Measurements from ENCODE around the gene SRD5A3. TPM values are rescaled to one million over a fixed set of nuclear protein-coding genes. Genes with fewer than 3 reads are reported as not detected.

The SRD5A3 gene
- polyA plus RNA-seq, 1 donor from 2014 or later = 6.2 TPM

DNA sequence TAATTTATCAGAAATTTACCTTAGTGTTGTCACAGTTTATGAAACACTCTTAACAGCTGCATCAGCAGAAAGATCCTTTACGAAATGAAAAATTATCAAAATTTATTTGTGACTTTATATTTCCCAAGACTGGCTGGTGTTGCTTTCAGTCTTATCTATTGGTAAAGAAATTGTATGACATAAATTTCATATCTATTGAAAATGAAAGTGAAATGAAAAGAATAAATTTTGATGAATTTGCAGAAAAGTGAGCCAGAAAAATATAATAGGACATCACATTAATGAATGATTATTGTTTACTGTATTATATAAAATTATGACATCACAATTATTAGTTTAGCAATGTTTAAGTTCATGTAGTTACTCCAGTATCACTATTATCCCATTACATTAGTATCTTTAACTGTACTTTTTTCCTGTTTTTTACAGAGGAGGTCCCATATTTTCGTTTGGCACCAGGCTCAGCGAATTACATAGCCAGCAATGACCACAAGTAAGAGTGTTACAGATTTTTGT, 36.5 kb downstream of the SRD5A3 start:
- no peak overlapping the region for H3K9ac ChIP-seq (ENCODE audit: low read length)
- no peak overlapping the region for H3K4me2 ChIP-seq (ENCODE audit: low read length)
- no peaks in the 10 kb centered on the region for H4K20me1 ChIP-seq (ENCODE audit: insufficient read depth)
- no peak overlapping the region for H3K4me3 ChIP-seq (ENCODE audit: low read length)
- TF ChIP-seq TAF1 (IDR thresholded peaks at IDR 0.05; ENCODE audit: low read depth) (no peak), SMC3 (conservative IDR thresholded peaks at IDR 0.05; ENCODE audit: poor library complexity) (no peak), RAD21 (conservative IDR thresholded peaks at IDR 0.05) (no peak), CTCF (IDR thresholded peaks at IDR 0.05; ENCODE audit: poor library complexity, severe bottlenecking) (no peak), EP300 (conservative IDR thresholded peaks at IDR 0.05; ENCODE audit: poor library complexity, severe bottlenecking) (no peak)
- TF ChIP-seq, protein P1, sequence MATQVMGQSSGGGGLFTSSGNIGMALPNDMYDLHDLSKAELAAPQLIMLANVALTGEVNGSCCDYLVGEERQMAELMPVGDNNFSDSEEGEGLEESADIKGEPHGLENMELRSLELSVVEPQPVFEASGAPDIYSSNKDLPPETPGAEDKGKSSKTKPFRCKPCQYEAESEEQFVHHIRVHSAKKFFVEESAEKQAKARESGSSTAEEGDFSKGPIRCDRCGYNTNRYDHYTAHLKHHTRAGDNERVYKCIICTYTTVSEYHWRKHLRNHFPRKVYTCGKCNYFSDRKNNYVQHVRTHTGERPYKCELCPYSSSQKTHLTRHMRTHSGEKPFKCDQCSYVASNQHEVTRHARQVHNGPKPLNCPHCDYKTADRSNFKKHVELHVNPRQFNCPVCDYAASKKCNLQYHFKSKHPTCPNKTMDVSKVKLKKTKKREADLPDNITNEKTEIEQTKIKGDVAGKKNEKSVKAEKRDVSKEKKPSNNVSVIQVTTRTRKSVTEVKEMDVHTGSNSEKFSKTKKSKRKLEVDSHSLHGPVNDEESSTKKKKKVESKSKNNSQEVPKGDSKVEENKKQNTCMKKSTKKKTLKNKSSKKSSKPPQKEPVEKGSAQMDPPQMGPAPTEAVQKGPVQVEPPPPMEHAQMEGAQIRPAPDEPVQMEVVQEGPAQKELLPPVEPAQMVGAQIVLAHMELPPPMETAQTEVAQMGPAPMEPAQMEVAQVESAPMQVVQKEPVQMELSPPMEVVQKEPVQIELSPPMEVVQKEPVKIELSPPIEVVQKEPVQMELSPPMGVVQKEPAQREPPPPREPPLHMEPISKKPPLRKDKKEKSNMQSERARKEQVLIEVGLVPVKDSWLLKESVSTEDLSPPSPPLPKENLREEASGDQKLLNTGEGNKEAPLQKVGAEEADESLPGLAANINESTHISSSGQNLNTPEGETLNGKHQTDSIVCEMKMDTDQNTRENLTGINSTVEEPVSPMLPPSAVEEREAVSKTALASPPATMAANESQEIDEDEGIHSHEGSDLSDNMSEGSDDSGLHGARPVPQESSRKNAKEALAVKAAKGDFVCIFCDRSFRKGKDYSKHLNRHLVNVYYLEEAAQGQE (IDR thresholded peaks at IDR 0.05; ENCODE audit: borderline replicate concordance) = no peak
- H3K9me3 ChIP-seq (ENCODE audit: low read length) = no peaks in the 10 kb centered on the region
- H3K9me2 ChIP-seq (ENCODE audit: insufficient read depth, low read length) = no peaks in the 10 kb centered on the region
- H3K79me2 ChIP-seq (replicated peaks; ENCODE audit: insufficient read depth, low read length) = no peaks in the 10 kb centered on the region
- no peaks in the 10 kb centered on the region for H3K27me3 ChIP-seq (ENCODE audit: insufficient read depth, low read depth, low read length)
- H3K36me3 ChIP-seq (ENCODE audit: insufficient read depth, low read length) = no peaks in the 10 kb centered on the region
- no peak overlapping the region for H2AFZ ChIP-seq (ENCODE audit: low read depth, low read length)
- H3F3A ChIP-seq (ENCODE audit: insufficient read depth, low read length, poor library complexity, severe bottlenecking) = no peaks in the 10 kb centered on the region
- H3K27ac ChIP-seq (ENCODE audit: low read length) = no peak overlapping the region

DNA sequence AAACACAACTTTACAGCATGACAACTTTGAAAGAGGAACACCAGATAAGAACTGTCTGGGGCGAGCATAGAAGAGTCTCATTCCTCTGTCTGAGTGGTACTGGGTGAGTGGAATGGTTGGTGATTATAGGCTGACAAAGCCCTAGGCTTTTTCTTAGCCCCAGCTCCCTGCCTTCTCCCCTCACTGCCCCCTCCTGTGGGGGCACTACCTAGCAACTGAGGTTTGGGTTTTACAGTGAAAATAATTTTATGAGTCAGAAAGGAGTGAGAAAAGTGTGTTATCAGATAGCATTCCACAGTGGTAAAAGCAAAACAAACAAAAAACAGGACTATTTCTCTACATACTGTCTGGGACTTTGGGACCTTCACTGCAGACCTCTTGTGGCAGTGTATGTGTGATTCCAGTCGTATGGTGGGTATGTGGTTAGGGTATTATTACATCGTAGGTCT, 39.2 kb downstream of the SRD5A3 start:
- H3K9me3 ChIP-seq (ENCODE audit: low read length) = no peaks in the 10 kb centered on the region
- no peaks in the 10 kb centered on the region for H3K27me3 ChIP-seq (ENCODE audit: insufficient read depth, low read depth, low read length)
- H3K9ac ChIP-seq (ENCODE audit: low read length) = no peak overlapping the region
- H3K9me2 ChIP-seq (ENCODE audit: insufficient read depth, low read length) = no peaks in the 10 kb centered on the region
- H2AFZ ChIP-seq (ENCODE audit: low read depth, low read length) = no peak overlapping the region
- no peaks in the 10 kb centered on the region for H3K36me3 ChIP-seq (ENCODE audit: insufficient read depth, low read length)
- TF ChIP-seq POLR2AphosphoS5 (IDR thresholded peaks at IDR 0.05) (no peak), RAD21 (conservative IDR thresholded peaks at IDR 0.05) (no peak)
- H3K4me2 ChIP-seq (ENCODE audit: low read length) = no peak overlapping the region
- no peak overlapping the region for H3K27ac ChIP-seq (ENCODE audit: low read length)
- H4K20me1 ChIP-seq (ENCODE audit: insufficient read depth) = no peaks in the 10 kb centered on the region
- H3K4me3 ChIP-seq (ENCODE audit: low read length) = no peak overlapping the region
- H3K79me2 ChIP-seq (replicated peaks; ENCODE audit: insufficient read depth, low read length) = no peaks in the 10 kb centered on the region
- no peaks in the 10 kb centered on the region for H3F3A ChIP-seq (ENCODE audit: insufficient read depth, low read length, poor library complexity, severe bottlenecking)

- no peaks in the 10 kb centered on the region for H3K79me2 ChIP-seq (replicated peaks; ENCODE audit: insufficient read depth, low read length)
- H3K9me2 ChIP-seq (ENCODE audit: insufficient read depth, low read length) = no peaks in the 10 kb centered on the region
- no peaks in the 10 kb centered on the region for H3K9me3 ChIP-seq (ENCODE audit: low read length)
- H3K4me2 ChIP-seq (ENCODE audit: low read length) = no peak overlapping the region
- H3K27ac ChIP-seq (ENCODE audit: low read length) = no peak overlapping the region
- no peaks in the 10 kb centered on the region for H3K27me3 ChIP-seq (ENCODE audit: insufficient read depth, low read depth, low read length)
- no peak overlapping the region for H3K4me3 ChIP-seq (ENCODE audit: low read length)
- no peak overlapping the region for H2AFZ ChIP-seq (ENCODE audit: low read depth, low read length)
- H3K9ac ChIP-seq (ENCODE audit: low read length) = no peak overlapping the region
- TF ChIP-seq, protein P1 (IDR thresholded peaks at IDR 0.05; ENCODE audit: borderline replicate concordance) = no peak
- TF ChIP-seq SMC3 (conservative IDR thresholded peaks at IDR 0.05; ENCODE audit: poor library complexity) (no peak), RAD21 (conservative IDR thresholded peaks at IDR 0.05) (no peak), TAF1 (IDR thresholded peaks at IDR 0.05; ENCODE audit: low read depth) (no peak), EP300 (conservative IDR thresholded peaks at IDR 0.05; ENCODE audit: poor library complexity, severe bottlenecking) (no peak), POLR2AphosphoS5 (IDR thresholded peaks at IDR 0.05) (no peak), CTCF (IDR thresholded peaks at IDR 0.05; ENCODE audit: poor library complexity, severe bottlenecking) (no peak), EZH2 (IDR thresholded peaks at IDR 0.05; ENCODE audit: borderline replicate concordance, insufficient read depth, low read length, poor library complexity, severe bottlenecking) (no peak), MXI1 (conservative IDR thresholded peaks at IDR 0.05; ENCODE audit: poor library complexity, severe bottlenecking) (no peak)
- no peaks in the 10 kb centered on the region for H3K36me3 ChIP-seq (ENCODE audit: insufficient read depth, low read length)
- no peaks in the 10 kb centered on the region for H3F3A ChIP-seq (ENCODE audit: insufficient read depth, low read length, poor library complexity, severe bottlenecking)
- no peaks in the 10 kb centered on the region for H4K20me1 ChIP-seq (ENCODE audit: insufficient read depth)
Measured at GRCh38 chr4:55386073-55386472, 40.0 kb downstream of the SRD5A3 start.
